ENCODE data around the gene RFX2. TPM values are rescaled to one million over a fixed set of nuclear protein-coding genes. Genes with fewer than 3 reads are reported as not detected.

The RFX2 gene
- total RNA-seq, 1 experiment from 2014 or later, result 3.7 TPM

DNA sequence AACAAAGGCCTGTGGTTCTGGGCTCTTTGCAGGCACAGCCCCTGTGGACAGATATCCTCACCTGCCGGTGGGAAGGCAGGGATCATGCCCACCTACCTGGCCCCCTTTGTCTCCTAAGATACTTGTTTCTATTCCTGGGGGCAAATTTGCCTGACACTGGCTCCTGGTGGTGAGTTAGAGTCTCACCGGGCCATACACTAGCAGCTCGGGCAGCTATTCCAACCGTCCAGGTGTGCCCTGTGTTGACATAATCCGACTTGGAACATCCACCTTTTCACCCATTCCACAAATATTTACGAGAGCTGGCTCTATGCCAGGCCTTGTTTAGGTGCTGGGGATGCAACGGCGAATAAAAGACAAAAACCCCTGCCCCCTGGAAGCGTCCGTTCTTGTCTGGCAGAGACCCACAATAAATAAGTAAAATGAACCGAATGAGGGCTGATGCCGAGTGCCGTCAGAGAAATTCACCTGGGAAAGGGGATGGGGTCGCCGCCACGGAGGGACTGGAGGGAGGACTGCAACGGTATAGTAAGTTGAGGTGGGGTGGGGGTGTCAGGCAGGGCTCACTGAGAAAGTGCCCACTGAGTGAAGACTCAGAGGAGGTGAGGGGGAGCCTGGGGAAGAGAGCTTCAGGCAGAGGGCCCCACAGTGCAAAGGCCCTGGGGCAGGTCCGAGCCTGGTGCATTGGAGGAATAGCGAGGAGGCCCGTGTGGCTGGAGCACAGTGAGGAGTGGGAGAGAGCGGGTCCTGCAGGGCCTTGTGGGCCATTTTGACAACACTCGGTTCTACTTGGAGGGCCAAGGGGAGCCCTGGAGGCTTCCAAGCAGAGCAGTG, 89.1 kb downstream of the RFX2 start:
- Histone ChIP-seq H3K14ac (ENCODE audit: insufficient read depth, low read length) (no peak overlapping the region), H3K23ac (ENCODE audit: insufficient read length, low read depth, low read length) (no peak overlapping the region), H3K27me3 (ENCODE audit: insufficient read depth, low read length) (no peaks in the 10 kb centered on the region; the same call in 1 of the 2 replicates), H2BK15ac (ENCODE audit: low read depth, low read length) (no peak overlapping the region), H3K79me2 (ENCODE audit: insufficient read depth, low read length) (no peaks in the 10 kb centered on the region), H3K4me2 (ENCODE audit: insufficient read depth, insufficient read length, low read length) (no peak overlapping the region), H4K5ac (ENCODE audit: insufficient read length, low read depth, low read length) (no peak overlapping the region), H2BK20ac (ENCODE audit: low read depth, low read length, poor library complexity, severe bottlenecking) (no peak overlapping the region), H2BK120ac (ENCODE audit: low read depth, low read length, poor library complexity, severe bottlenecking) (no peak overlapping the region), H3K79me1 (ENCODE audit: insufficient read depth, low read depth, low read length, poor library complexity, severe bottlenecking) (no peaks in the 10 kb centered on the region), H4K91ac (ENCODE audit: insufficient read length, low read depth, low read length) (no peak overlapping the region), H2BK5ac (ENCODE audit: insufficient read length, low read length) (no peak overlapping the region), H3K4ac (ENCODE audit: low read depth, low read length) (no peak overlapping the region), H2AFZ (ENCODE audit: low read length) (no peak overlapping the region), H2AK5ac (ENCODE audit: insufficient read length, low read length) (no peak overlapping the region), H4K8ac (replicated peaks; ENCODE audit: insufficient read length, low read depth, low read length) (no peak overlapping the region), H3K9me3 (ENCODE audit: control insufficient read depth, low read depth, low read length) (no peaks in the 10 kb centered on the region), H3K56ac (ENCODE audit: insufficient read length, low read depth, low read length) (no peak overlapping the region), H3K4me1 (ENCODE audit: insufficient read depth, low read length) (no peaks in the 10 kb centered on the region), H3K23me2 (ENCODE audit: insufficient read length, low read depth, low read length, poor library complexity, severe bottlenecking) (no peaks in the 10 kb centered on the region), H3K27ac (ENCODE audit: insufficient read length, low read depth, low read length) (no peak overlapping the region), H3K9ac (ENCODE audit: extremely low read depth, insufficient read length, low read length) (no peak overlapping the region), H3K18ac (ENCODE audit: insufficient read length, low read depth, low read length) (no peak overlapping the region), H2BK12ac (ENCODE audit: insufficient read length, low read depth, low read length) (no peak overlapping the region), H3T11ph (ENCODE audit: low read length) (no peak overlapping the region), H4K20me1 (ENCODE audit: control insufficient read depth, insufficient read depth, insufficient read length) (no peaks in the 10 kb centered on the region)
- no peaks in the 10 kb centered on the region for H3K36me3 Mint-ChIP-seq (ENCODE audit: insufficient read depth in 1 of 3, low read depth in 3 of 3)
- WGBS (ENCODE audit: extremely low coverage, insufficient read length, low lambda C conversion rate), result no CpG with 5 or more reads among the region's 22 CpGs
- peaks cover 9 to 31% of the 10 kb centered on the region in 2 experiments; a peak in 3 of 4 replicates for H3K4me1 Mint-ChIP-seq
- no peak overlapping the region; a peak in 2 of 7 replicates for H3K27ac Mint-ChIP-seq
- H3K4me3 Mint-ChIP-seq, result no peak overlapping the region; a peak in 1 of 5 replicates
- H3K27me3 Mint-ChIP-seq (ENCODE audit: low read depth), result peaks cover 61% of the 10 kb centered on the region
- DNase-seq, result no peak
- no peaks in the 10 kb centered on the region; a peak in 1 of 5 replicates for H3K9me3 Mint-ChIP-seq
- peak; percentile 26; the same call in 1 of the 3 replicates for TF ChIP-seq CTCF (conservative IDR thresholded peaks at IDR 0.05)
